HL-60/S4 (cell line): Measurements from ENCODE around the gene CUL4B.
"Not testable (repeated sequence)": the region's sequence is repeated elsewhere in the genome, so short reads cannot be mapped to it uniquely, and the experiment has no call there.

Experiments used
- in situ Hi-C: fragments of 300-500 bp; cut with MboI; formaldehyde crosslinking; loops from 2 replicates; pipeline ENCODE4 v1.14.3; 2022; ENCODE audit warnings: low sequenced_read_pairs

CUL4B gene

DNA sequence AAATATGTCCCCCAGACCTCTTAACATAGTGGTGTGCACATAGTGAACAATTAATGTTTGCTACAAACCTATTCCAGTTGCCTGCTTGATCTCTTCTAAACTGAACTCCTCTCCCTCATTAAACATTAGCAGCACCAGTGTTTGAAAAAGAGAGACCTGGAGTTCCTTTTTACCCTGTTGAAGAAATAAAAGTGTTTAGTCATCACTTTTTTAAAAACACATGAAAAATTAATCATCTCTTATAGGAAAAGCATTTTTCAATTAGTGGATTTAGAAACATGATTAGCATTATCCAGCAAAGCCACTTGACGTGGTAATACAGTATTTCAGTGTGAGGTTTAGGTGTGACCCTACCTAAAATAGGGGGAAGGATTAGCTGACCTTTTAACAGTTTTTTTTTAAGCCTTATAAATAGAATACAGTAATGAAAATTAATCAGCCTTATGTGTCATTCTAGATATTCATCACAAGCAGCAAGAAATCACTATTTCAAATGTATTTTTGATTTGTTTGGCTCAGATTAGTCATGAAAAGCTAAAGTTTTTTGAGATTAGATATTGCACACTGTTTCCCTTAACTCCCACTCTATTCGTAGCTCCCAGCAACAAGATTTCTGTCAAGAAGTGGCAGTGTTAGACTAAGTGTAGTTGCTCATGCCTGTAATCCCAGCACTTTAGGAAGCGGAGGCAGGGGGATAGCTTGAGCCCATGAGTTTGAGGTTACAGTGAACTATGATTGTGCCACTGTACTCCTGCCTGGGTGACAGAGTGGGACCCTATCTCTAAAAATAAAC, 26.2 kb downstream of the CUL4B start:
- in situ Hi-C loops = no loop called here

DNA sequence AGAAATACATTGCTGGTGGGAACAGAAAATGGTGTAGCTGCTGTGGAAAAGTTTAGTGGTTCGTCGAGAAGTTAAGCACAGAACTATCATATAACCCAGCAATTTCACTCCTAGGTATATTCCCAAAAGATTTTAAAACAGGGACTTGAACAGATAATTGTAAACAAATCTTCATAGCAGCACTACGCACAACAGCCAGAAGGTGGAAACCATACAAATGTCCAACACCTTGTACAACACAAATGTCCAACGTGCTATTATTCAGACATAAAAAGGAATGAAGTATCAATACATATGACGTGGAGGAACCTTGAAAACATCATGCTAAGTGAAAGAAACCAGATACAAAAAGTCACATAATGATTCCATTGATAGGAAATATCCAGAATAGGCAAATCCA, 37.9 kb downstream of the CUL4B start:
- in situ Hi-C loops = loop anchor here (25.0 kb wide), 1 partner anchor 239 kb away; no protein-coding TSS in a partner anchor

DNA sequence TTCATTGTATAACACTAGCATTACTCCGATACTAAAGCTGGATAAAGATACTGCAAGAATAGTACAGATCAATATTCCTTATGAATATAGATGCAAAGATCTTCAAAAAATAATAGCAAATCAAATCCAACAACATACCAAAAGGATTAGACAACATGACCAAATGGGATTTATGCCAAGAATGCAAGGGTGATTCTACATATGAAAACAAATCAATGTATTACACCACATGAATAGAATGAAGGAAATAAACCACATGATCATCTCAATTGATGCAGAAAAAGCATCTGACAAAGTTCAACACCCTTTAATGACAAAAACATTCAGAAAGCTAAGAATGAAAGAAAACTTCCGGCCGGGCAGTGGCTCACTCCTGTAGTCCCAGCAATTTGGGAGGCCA, 42.8 kb downstream of the CUL4B start:
- in situ Hi-C loops = loop anchor here (25.0 kb wide), 1 partner anchor 244 kb away; no protein-coding TSS in a partner anchor

DNA sequence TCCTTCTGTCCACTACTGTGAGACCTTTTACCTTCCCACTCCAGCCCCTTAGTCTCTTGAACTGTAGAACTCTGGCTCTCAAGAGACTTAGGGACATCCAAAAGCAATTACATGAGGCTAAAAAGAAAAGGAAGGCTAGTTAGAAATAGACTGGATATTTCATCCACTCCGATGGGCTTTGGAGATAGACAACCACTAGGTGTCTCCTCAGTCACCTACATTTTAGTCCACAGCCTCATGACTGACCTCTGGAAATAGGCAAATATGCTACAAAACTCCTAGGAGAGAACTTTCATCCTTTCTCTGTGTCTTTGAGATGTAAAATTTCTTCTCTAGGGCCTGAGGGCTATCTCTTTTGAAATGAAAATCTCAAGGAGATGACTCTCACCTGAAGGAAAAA, 46.5 kb downstream of the CUL4B start:
- in situ Hi-C loops = loop anchor here (25.0 kb wide), 1 partner anchor 248 kb away; no protein-coding TSS in a partner anchor

DNA sequence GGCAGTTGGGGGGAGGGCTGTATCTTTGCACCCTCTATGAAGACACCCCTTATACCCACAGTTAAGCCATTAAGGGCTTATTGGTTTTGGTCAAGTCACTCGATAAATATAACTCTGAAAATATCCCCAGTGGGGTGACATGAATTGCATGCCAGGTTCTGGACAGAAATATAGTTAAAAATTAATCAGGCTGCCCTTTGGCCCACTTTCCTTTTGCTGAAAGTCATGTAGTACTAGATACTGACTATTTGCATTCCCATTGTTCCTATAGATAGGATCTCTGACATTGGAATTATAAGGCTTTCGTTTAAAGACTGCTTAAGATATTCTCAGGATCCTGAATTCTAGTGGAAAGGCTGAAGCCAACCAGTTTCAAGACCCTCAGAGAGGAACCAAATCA, 48.1 kb downstream of the CUL4B start:
- in situ Hi-C loops = loop anchor here (25.0 kb wide), 1 partner anchor 250 kb away; no protein-coding TSS in a partner anchor

DNA sequence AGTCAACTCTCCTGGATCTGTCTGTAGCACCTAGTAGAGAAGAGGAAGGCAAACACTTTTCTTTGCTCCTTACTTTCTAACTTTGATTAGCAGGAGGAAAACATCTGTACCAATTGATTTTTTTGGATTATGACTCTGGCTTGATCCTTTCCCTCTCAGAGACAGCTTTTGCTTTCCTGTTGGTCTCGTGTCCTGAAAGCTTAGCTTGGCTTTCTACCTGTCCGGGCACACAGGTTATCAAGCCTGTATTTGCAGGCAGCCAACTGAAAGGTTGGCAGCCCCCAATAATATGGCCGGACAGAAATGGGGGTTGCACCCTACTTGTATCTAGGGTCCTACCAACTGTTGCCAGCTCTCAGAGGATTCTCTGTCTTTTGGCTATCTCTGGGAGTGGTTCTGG, 48.5 kb downstream of the CUL4B start:
- in situ Hi-C loops = loop anchor here (25.0 kb wide), 1 partner anchor 250 kb away; no protein-coding TSS in a partner anchor

DNA sequence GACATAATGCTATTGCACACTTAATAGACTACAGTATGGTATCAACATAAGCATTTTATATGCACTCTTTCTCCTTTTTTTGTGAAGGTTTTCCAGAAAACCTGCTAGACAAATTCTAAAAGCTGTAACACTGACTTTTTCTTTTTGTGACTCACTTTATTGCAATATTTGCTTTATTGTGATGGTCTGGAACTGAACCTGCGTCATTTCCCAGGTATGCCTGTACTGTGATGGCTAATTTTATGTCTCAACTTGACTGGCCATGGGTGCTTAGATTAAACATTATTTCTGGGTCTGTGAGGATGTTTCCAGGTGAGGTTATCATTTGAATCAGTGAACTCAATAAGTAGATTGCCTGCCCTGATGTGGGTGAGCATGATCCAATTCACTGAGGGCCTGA, 56.2 kb downstream of the CUL4B start:
- in situ Hi-C loops = loop anchor here (25.0 kb wide), 1 partner anchor 258 kb away; no protein-coding TSS in a partner anchor

DNA sequence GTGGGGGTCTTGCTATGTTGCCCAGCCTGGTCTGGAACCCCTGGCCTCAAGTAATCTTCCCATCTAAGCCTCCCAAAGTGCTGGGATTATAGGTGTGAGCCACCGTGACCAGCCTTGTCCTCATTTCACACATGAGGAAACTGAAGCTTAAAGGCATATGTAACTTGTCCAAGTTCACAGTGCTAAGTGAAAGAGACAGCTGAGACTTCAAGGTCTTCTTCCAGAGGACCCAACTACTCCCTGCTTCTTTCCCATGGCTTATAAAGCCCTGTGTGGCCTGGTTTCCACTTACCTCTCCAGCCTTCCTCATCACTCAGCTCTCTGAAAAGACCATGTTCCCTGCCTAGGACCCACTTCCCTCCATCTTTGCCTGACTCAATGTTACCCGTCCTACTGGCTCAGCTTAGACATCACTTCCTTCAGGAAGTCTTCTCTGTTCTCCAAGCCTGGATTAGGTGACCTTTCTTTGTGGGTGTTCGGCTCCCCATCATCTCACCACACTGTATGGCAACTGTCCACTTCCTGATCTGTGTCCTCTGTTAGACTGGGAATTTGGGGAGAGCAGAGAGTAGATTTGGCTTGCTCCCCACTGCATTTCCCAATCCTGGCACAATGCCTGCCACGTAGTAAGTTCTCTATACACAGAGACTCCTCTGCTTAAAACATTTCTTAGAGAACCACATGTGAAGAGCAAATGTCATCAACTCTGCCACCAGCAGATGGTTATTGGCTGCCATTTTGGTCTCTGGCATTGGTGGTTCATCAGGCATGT, 61.3 kb downstream of the CUL4B start:
- in situ Hi-C loops = loop anchor here (10.0 to 25.0 kb wide), 2 partner anchors 165 to 263 kb away; no protein-coding TSS in a partner anchor

DNA sequence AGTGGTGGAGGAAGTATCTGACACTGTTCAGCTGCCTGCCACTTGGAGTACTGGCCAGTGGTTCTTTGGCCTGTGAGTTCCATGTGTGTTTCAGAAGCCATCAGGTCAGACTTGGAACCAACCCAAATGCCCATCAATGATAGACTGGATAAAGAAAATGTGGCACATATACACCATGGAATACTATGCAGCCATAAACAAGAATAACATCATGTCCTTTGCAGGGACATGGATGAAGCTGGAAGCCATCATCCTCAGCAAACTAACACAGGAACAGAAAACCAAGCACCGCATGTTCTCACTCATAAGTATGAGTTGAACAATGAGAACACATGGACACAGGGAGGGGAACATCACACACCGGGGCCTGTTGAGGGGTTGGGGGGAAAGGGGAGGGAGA, 70.6 kb downstream of the CUL4B start:
- in situ Hi-C loops = loop anchor here (10.0 kb wide), 1 partner anchor 175 kb away; no protein-coding TSS in a partner anchor

DNA sequence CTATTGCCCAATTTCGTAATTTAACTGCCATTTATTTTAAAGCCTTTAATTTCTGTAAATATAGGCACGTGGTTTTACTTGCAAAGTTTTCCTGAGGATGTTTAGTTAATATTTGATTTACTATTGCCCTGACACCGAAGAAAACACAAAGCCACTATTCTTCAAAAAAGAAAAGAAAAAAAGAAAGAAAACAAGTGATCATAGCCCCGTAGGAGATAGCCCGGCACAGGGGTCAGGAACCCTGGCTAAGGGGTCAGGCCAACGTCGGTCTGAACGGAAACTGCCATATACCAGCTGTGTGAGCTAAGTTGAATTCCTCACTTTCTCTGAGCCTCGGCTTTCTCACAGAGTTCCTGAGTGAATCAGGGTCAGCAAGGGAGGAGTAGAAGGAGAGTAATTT, 74.0 kb downstream of the CUL4B start:
- in situ Hi-C loops = no loop called here

DNA sequence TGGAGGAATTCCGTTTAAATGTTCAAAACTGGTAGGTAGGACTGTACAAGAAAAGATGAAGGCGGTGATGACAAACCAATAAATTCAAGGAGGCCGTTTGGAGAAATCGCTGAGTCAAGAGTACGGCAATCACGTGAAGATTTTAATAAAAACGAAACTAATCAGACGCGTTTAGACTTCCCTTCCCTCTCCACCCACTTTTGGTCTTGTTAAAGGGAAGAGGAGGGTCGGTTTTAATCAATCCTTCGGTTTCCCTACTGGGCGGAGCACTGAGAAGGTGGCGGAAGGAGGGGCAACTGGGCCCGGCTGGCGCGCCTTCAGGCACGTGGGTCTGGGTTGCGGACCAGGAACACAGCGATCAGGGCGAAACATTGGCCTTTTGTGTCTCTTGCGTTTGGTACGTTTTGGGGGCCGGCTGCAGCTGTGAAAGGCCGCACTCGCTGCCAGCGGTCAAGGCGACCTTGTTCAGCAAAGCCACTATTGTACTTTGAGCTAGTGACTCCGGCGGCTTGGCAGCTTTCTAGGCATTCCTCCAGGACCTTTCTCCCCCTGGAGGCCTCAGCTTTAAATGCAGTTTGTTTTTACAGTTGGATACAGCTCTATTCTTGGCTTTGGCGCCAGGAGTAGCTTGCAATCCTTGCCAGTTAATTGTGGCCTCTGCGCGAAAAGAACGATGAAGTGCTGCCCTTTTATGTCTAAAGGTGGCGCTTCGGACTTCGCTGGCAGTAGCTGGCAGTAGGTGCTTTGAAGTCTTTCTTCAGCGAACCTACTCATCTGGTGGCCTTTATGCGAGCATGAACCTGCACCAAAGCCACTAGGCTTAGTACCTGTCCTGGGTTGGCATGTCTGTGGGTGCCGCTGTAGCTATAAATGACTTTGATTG, 74.9 kb downstream of the CUL4B start:
- in situ Hi-C loops = no loop called here

DNA sequence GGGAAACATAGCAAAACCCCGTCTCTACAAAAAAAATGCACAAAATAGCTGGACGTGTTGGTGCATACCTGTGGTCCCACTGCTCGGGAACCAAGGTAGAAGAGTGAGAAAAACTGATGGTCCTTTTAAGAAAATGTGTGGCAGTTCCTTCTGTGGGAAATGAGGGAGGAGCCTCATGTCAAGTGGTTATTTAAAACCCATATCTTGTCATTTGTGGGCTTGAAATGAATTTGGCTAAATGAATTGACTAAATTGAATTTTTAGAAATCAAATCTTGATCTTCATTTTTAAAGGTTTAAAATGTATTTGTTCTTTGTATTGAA, 75.5 kb downstream of the CUL4B start:
- in situ Hi-C loops = no loop called here

DNA sequence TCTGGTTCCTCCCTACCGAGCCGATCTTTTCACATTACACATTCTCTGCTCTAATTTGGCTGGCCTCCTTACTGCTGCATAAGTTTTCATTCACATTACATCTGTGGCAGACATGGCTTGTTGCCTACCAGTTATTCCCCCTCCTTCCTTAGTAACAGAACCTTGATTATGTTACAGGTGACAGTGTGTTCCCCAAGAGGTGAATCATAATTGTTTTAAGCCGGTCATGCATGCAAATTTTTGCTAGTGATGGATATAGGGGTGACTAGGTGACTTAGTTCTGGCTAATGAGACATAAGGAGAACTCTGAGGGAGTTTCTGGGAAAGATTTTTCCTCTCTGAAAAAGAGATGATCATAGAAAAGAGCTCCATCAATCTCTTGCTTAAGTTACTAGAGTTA, 83.3 kb downstream of the CUL4B start:
- in situ Hi-C loops = no loop called here

DNA sequence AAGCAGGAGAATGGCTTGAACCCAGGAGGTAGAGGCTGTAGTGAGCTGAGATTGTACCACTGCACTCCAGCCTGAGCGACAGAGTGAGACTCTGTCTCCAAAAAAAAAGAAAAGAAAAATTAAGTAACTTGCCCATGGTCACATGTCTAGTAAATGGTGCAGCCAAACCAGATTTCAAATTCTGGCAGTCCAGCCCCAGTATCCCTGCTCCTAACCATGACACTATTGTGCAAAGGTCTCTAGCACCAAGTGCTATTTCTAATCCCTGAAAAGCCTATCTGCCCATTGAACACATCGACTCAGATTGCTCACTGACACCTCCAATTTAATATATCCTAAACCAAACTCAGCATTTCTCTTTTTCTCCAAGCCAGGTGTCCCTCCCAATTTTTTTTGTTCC, 84.0 kb downstream of the CUL4B start:
- in situ Hi-C loops = no loop called here

DNA sequence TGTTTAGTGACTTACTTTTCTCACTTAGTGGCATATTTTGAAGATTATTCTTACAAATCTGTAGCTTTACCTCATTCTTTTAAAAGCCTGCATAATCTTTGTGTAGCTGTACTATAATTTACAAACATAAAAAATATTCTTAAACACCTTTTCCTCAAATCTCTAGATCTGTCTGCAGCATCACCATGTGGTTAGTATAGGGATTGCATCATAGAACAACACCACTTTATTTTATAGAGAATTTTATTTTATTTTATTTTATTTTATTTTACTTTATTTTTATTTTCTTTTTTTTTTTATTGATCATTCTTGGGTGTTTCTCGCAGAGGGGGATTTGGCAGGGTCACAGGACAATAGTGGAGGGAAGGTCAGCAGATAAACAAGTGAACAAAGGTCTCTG, 85.3 kb downstream of the CUL4B start:
- in situ Hi-C loops = not testable (repeated sequence)
